Left ventricle myocardium inferior (tissue), 1 donor: Measurements from ENCODE around the gene SLC25A47. TPM values are rescaled to one million over a fixed set of nuclear protein-coding genes. Genes with fewer than 3 reads are reported as not detected.

Experiments used
- DNase-seq: peaks from one replicate; pipeline ENCODE4 v3.0.0-alpha.2; 2020
- H3K27ac ChIP-seq: fragments of 200-600 bp; replicated peaks from 2 replicates; pipeline ENCODE4 v1.8.0; 2021
- H3K27me3 ChIP-seq: fragments of 200-600 bp; 2 replicates; pipeline ENCODE4 v1.8.0; 2021; ENCODE audit warnings: low read depth
- H3K36me3 ChIP-seq: fragments of 200-600 bp; 2 replicates; pipeline ENCODE4 v1.8.0; 2021
- H3K4me1 ChIP-seq: fragments of 200-600 bp; 2 replicates; pipeline ENCODE4 v1.8.0; 2021
- H3K4me3 ChIP-seq: fragments of 200-600 bp; 2 replicates; pipeline ENCODE4 v1.8.0; 2021; ENCODE audit warnings: mild to moderate bottlenecking, moderate library complexity
- H3K9me3 ChIP-seq: fragments of 200-600 bp; replicated peaks from 2 replicates; pipeline ENCODE4 v1.8.0; 2021
- CTCF ChIP-seq: fragments of 200-600 bp; IDR thresholded peaks from 2 replicates; pipeline ENCODE4 v1.8.0; 2021; ENCODE audit warnings: antibody characterized with exemption, mild to moderate bottlenecking, borderline replicate concordance
- intact Hi-C: fragments of 100-400 bp; cut with micrococcal nuclease; formaldehyde crosslinking; loops from one replicate; pipeline ENCODE4 v1.11.0; 2022
- total RNA-seq: library from RNA; stranded (reverse); fragmentation: NEBNext Ultra II Directional; extraction: Animal tissue kit (Norgen Biotek cat#: 25700); gene quantifications from one replicate; pipeline ENCODE4 v1.2.1, GENCODE V29; 2021
- donor health status: DM: no; HTN: yes; CAD: no; lungs with severe emphysema.

Gene SLC25A47
- total RNA-seq, 1 donor from 2014 or later: not detected

GRCh38 chr14:100345711-100346110, 22.6 kb downstream of the SLC25A47 start:
- Histone ChIP-seq H3K4me3 (no peak overlapping the region), H3K9me3 (no peaks in the 10 kb centered on the region), H3K27me3 (no peaks in the 10 kb centered on the region), H3K36me3 (peaks cover 67% of the 10 kb centered on the region), H3K4me1 (peaks cover 23% of the 10 kb centered on the region), H3K27ac (no peak overlapping the region)
- intact Hi-C loops: no loop called here
- no peak for DNase-seq
- TF ChIP-seq CTCF: no peak

GRCh38 chr14:100346306-100347091, 23.4 kb downstream of the SLC25A47 start:
- H3K36me3 ChIP-seq: peaks cover 68% of the 10 kb centered on the region
- intact Hi-C loops: no loop called here
- peaks cover 20% of the 10 kb centered on the region for H3K4me1 ChIP-seq
- no peak overlapping the region for H3K27ac ChIP-seq
- H3K27me3 ChIP-seq: no peaks in the 10 kb centered on the region
- no peaks in the 10 kb centered on the region for H3K9me3 ChIP-seq
- H3K4me3 ChIP-seq: no peak overlapping the region
- no peak for TF ChIP-seq CTCF
- no peak for DNase-seq

DNA sequence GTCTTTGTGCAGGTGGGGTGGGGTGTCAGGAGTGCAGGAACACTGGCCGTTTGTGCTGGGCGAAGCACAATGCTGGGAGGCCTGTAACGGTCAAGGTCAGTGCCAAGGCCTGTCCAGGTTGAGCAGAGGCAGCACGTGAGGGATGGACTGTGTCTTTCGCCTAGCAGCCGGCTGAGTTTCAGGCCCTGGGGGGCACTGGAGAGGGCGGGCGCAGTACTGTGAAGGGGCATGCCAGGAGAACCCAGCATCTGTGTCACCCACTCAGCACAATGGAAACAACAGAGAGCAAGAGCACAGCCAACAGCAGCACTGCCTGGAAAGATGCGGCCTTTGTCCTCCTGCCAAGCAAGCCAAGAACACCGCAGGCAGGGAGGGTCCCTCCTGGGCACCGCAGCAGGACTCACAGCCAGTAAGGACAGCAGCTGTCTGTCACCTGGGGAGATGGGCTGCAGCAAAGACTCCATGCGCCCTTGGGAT, 25.2 kb downstream of the SLC25A47 start:
- TF ChIP-seq CTCF: no peak

DNA sequence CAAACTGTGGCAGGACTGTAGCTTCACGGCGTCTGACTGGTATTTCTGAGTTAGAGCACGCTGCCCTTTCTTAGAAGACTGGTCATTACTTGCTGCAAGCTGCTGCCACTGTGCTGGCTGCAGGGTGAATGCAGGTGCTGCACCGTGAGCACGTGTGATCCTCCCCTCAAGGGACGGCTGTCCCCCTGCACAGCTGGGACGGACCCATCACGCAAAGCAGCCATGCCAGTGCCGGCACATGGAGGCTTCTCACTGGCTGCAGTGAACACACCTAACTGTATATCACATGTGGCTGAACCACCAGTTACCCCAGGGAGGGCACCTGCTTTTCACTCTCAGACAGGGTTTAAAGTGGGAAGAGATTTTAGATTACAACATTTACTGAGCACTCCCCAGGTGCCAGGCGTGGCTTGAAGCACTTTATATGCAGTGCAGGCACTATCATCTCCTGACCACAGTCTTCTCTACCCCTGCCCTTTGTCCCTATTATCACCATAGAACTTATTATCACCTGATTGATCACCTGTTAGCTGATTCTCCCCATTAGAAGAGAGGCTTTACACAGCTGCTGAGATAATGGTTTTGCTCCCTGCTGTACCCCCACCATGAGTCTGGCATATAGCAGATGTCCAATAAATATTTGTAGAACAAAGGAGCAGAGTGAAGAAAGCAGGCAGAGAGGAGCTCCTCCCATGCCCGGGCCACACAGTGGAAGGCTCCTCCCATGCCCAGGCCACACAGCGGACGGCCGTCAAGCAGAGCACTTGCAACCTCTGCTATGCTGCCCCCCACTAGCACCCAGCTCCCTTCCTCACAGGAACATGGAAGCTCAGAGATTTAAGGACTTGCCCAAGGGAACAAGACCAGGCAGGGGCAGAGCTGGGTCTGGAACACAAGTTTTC, 25.9 kb downstream of the SLC25A47 start:
- H3K9me3 ChIP-seq: no peaks in the 10 kb centered on the region
- H3K27me3 ChIP-seq: no peaks in the 10 kb centered on the region
- DNase-seq: no peak
- H3K27ac ChIP-seq: no peak overlapping the region
- peaks cover 11% of the 10 kb centered on the region for H3K4me1 ChIP-seq
- no peak overlapping the region for H3K4me3 ChIP-seq
- intact Hi-C loops: no loop called here
- TF ChIP-seq CTCF: no peak
- peaks cover 80% of the 10 kb centered on the region for H3K36me3 ChIP-seq

More for the DNA sequence above, 25.2 kb downstream of the SLC25A47 start:
- Histone ChIP-seq H3K4me3 (no peak overlapping the region), H3K27ac (no peak overlapping the region), H3K36me3 (peaks cover 73% of the 10 kb centered on the region), H3K4me1 (peaks cover 11% of the 10 kb centered on the region), H3K9me3 (no peaks in the 10 kb centered on the region), H3K27me3 (no peaks in the 10 kb centered on the region)
- no peak for DNase-seq
- intact Hi-C loops: no loop called here

GRCh38 chr14:100350276-100350926, 27.3 kb downstream of the SLC25A47 start:
- H3K4me1 ChIP-seq: peaks cover 16% of the 10 kb centered on the region
- no peak overlapping the region for H3K4me3 ChIP-seq
- no peak for TF ChIP-seq CTCF
- H3K27me3 ChIP-seq: no peaks in the 10 kb centered on the region
- H3K36me3 ChIP-seq: peaks cover 94% of the 10 kb centered on the region
- H3K27ac ChIP-seq: no peak overlapping the region
- intact Hi-C loops: no loop called here
- H3K9me3 ChIP-seq: no peaks in the 10 kb centered on the region
- DNase-seq: no peak
